ENCODE data around the gene CDYL. TPM values are rescaled to one million over a fixed set of nuclear protein-coding genes. Genes with fewer than 3 reads are reported as not detected.

The CDYL gene
- polyA plus RNA-seq, 3 donors: 2.9 to 21.2 (median 4.2) TPM

- H3K36me3 ChIP-seq (replicated peaks in 1 of 2; ENCODE audit: control insufficient read depth in 1 of 2, insufficient read depth in 2 of 2, low read length in 2 of 2): no peaks in the 10 kb centered on the region
- H3K27ac Mint-ChIP-seq: peak overlapping the region in 1 of 7 donors; percentile 46
- H3K27me3 Mint-ChIP-seq (ENCODE audit: low read depth in 3 of 3): peaks cover 3 to 7% (median 3%) of the 10 kb centered on the region in 3 donors
- DNase-seq: no peak
- TF ChIP-seq CTCF (IDR thresholded peaks at IDR 0.05): no peak
- H3K9ac ChIP-seq (ENCODE audit: insufficient read depth, low read length, poor library complexity, severe bottlenecking): no peak overlapping the region
- H3K27me3 ChIP-seq (ENCODE audit: control insufficient read depth in 2 of 2, insufficient read depth in 2 of 2, low read length in 2 of 2): no peaks in the 10 kb centered on the region
- peaks cover 0 to 2% (median 0%) of the 10 kb centered on the region in 7 donors for H3K9me3 Mint-ChIP-seq
- no peak overlapping the region for H2AFZ ChIP-seq (ENCODE audit: insufficient read depth, low read depth, low read length, poor library complexity, severe bottlenecking)
- H3K4me3 Mint-ChIP-seq: no peak overlapping the region
- H3K4me1 Mint-ChIP-seq: no peaks in the 10 kb centered on the region
- WGBS (ENCODE audit: insufficient coverage): 83% methylated on average over 1 of the region's 2 CpGs
- H4K20me1 ChIP-seq (ENCODE audit: insufficient read depth, low read length): no peaks in the 10 kb centered on the region
- H3K9me3 ChIP-seq (replicated peaks in 1 of 2; ENCODE audit: control insufficient read depth in 1 of 2, insufficient read depth in 1 of 2, low read length in 2 of 2): no peaks in the 10 kb centered on the region
- H3K36me3 Mint-ChIP-seq: no peaks in the 10 kb centered on the region
- intact Hi-C loops (cut with micrococcal nuclease): no loop called here
- no peak overlapping the region for H3K27ac ChIP-seq (ENCODE audit: low read depth in 1 of 2, low read length in 2 of 2)
- no peaks in the 10 kb centered on the region for H3K4me1 ChIP-seq (ENCODE audit: control insufficient read depth in 1 of 2, insufficient read depth in 2 of 2, low read length in 2 of 2)
- H3K4me2 ChIP-seq (replicated peaks; ENCODE audit: extremely low read depth, low read length, poor library complexity, severe bottlenecking): no peak overlapping the region
- no peak overlapping the region for H3K4me3 ChIP-seq (replicated peaks in 1 of 3; ENCODE audit: low read depth in 2 of 3, low read length in 3 of 3)
- H3K79me2 ChIP-seq (ENCODE audit: insufficient read depth, low read length): no peaks in the 10 kb centered on the region
Observed at GRCh38 chr6:4747588-4747987, 28.6 kb upstream of the CDYL start.

- Mint-ChIP-seq H3K36me3 (no peaks in the 10 kb centered on the region), H3K27me3 (ENCODE audit: low read depth in 3 of 3) (peaks cover 3 to 10% (median 8%) of the 10 kb centered on the region in 3 donors), H3K9me3 (peaks cover 0 to 4% (median 0%) of the 10 kb centered on the region in 7 donors), H3K4me1 (no peaks in the 10 kb centered on the region), H3K27ac (no peak overlapping the region), H3K4me3 (no peak overlapping the region)
- no peak for TF ChIP-seq CTCF (IDR thresholded peaks at IDR 0.05)
- no peak overlapping the region for H3K4me2 ChIP-seq (replicated peaks; ENCODE audit: extremely low read depth, low read length, poor library complexity, severe bottlenecking)
- H3K9me3 ChIP-seq (replicated peaks in 1 of 2; ENCODE audit: control insufficient read depth in 1 of 2, insufficient read depth in 1 of 2, low read length in 2 of 2): no peaks in the 10 kb centered on the region
- no peaks in the 10 kb centered on the region for H3K4me1 ChIP-seq (ENCODE audit: control insufficient read depth in 1 of 2, insufficient read depth in 2 of 2, low read length in 2 of 2)
- H2AFZ ChIP-seq (ENCODE audit: insufficient read depth, low read depth, low read length, poor library complexity, severe bottlenecking): no peak overlapping the region
- no peak for DNase-seq
- H3K27me3 ChIP-seq (ENCODE audit: control insufficient read depth in 2 of 2, insufficient read depth in 2 of 2, low read length in 2 of 2): peaks cover 0 to 2% of the 10 kb centered on the region in 2 donors
- no peaks in the 10 kb centered on the region for H4K20me1 ChIP-seq (ENCODE audit: insufficient read depth, low read length)
- no peaks in the 10 kb centered on the region for H3K36me3 ChIP-seq (replicated peaks in 1 of 2; ENCODE audit: control insufficient read depth in 1 of 2, insufficient read depth in 2 of 2, low read length in 2 of 2)
- no peak overlapping the region for H3K4me3 ChIP-seq (replicated peaks in 1 of 3; ENCODE audit: low read depth in 2 of 3, low read length in 3 of 3)
- H3K9ac ChIP-seq (ENCODE audit: insufficient read depth, low read length, poor library complexity, severe bottlenecking): no peak overlapping the region
- H3K27ac ChIP-seq (ENCODE audit: low read depth in 1 of 2, low read length in 2 of 2): no peak overlapping the region
- no peaks in the 10 kb centered on the region for H3K79me2 ChIP-seq (ENCODE audit: insufficient read depth, low read length)
- WGBS (ENCODE audit: insufficient coverage): 95% methylated on average over 4 of the region's 7 CpGs
- intact Hi-C loops (cut with micrococcal nuclease): no loop called here
Observed at GRCh38 chr6:4751823-4752464, 24.3 kb upstream of the CDYL start.
